KBM-7 (cell line): ENCODE data around the gene NEURL2.
A peak's percentile ranks its signal among the peaks of the same experiment; 100 is the strongest.

Experiments
- DNase-seq: peaks from one replicate; pipeline ENCODE4 v3.0.0-alpha.2; 2015
- in situ Hi-C: fragments of 300-500 bp; cut with MboI; formaldehyde crosslinking; loops from 2 replicates; pipeline ENCODE4 v1.14.3; 2020; ENCODE audit warnings: low sequenced_read_pairs, low pct_unique_long_range_greater_than_20kb, mixed read lengths

Gene NEURL2

DNA sequence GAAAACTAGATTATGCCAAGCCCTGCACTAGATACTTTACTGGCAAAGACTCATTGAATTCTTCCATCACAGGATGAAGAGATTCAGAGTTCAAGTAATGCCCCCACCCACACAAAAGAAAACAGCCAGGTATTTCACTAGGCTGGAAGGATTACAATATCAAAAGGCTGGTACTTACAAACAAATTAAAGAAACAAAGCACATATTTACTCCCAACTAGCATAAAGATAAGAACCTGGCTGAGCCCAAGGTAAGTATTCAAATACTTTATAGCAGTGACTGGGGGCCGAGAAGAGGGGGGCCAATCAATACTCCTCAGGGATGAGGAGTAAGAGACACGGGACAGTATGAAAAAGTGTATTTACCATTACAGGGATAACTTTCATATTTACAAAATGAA lies 37.5 kb downstream of the NEURL2 start:
- in situ Hi-C loops: no loop called here
- no peak for DNase-seq

DNA sequence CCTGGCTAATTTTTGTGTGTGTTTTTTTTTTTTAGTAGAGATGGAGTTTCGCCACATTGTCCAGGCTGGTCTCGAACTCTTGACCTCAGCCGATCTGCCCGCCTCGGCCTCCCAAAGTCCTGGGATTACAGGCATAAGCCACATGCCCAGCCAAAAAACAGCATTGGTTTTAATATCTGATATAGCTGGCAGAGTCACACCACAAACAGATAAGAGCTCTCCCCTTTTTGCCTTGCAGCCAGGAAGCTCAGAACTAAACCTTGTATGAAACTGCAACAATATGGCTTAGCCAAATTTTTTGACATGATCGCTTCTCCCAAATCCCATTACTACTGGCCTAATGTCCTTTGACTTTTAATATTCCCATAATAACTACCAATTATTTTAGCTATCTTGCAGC lies 38.7 kb downstream of the NEURL2 start:
- DNase-seq: no peak
- in situ Hi-C loops: no loop called here

DNA sequence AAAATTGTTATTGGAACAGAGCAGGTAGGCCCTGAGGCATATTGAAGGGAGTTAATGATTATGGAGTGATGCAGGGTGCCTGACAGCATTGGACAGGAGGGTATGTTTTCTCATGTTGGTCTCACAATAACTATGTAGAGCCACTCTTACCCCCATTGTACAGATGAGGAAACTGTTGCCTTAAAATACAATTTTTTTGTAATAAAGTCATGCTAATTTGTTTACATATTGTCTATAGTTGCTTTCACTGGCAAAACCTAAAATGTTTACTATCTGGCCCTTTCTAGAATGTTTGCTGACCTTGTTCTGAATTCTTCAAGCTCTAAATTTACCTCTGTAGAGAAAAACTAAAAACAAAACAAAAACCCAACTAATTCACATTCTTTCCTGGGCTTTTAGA lies 39.5 kb downstream of the NEURL2 start:
- in situ Hi-C loops: no loop called here
- DNase-seq: no peak

DNA sequence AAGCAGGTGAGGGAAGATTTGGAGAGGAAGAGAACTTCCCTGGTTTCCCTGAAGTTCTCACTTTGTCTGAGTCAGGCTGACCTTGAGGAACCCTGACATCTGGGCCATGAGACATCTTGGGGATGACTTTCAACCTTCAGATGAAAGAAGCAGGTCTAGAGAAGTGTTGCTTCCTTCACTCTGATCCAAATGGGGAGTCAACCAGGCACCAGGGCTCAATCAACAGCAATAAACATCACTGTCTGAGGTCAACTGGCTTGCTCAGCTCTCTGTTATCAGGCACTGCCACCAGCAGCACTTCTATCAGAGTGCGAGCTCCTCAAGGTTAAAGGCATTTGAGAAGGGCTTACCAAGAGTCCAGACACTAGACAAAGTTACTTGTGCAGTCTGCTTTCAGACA lies 40.1 kb downstream of the NEURL2 start:
- DNase-seq: no peak
- in situ Hi-C loops: no loop called here

DNA sequence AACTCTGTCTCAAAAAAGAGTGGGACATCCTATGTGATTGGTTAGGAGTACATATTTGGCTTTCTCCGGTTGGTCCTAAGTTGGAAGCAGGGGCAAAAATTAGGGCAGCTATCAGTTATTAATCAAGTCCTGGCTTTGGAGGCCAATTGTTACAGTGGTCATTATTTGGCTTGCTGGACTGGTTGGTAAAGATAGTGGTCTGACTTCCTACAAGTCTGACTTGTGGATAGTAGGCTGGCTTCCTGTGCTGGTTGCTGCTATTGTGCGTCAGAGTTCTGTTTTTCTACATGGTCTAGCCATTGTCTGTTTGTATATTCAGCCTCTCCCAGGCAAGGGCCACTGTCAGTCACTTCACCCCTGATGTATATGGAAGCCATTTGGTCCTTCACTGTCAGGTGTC lies 40.8 kb downstream of the NEURL2 start:
- in situ Hi-C loops: no loop called here
- DNase-seq: no peak

DNA sequence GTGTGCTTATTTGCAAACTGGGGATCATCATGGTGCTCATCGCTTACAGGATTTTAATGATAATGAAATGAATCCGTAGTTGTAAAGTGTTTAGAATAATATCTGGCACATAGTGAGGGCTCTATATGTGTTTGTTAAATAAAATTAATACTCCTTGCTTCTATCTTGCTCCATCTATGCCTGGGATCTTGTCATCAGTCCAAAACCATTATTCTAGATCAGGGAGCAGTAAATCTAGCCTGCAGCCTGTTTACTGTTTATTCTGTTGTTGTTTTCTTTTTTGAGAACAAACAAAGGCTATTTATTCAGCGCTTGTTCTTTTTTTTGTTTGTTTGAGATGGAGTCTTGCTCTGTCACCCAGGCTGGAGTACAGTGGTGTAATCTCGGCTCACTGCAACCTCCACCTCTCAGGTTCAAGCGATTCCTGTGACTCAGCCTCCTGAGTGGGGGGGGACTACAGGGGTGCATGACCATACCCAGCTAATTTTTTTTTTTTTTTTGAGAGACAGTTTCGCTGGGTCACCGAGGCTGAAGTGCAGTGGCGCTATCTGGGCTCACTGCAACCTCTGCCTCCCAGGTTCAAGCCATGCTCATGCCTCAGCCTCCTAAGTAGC lies 41.9 kb downstream of the NEURL2 start:
- in situ Hi-C loops: no loop called here
- no peak for DNase-seq

DNA sequence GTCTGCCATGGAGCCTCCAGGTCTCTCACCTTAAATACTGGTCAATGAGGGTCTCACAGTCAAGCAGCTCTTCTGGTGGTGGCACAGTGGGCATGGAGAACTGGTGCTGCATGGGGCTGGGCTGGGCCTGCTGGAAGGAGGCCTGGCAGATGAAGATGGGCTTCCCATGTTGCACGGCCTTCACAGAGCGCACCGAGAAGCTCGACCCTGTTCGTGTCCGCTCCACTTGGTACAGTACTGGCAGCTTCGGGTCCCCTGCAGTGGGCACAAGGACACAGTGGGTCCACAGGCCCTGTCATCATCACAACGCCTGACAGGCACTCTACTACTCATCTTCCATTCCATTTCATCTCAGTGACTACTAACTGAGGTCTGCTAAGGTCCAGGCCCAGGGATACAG lies 42.6 kb downstream of the NEURL2 start:
- in situ Hi-C loops: no loop called here
- no peak for DNase-seq

DNA sequence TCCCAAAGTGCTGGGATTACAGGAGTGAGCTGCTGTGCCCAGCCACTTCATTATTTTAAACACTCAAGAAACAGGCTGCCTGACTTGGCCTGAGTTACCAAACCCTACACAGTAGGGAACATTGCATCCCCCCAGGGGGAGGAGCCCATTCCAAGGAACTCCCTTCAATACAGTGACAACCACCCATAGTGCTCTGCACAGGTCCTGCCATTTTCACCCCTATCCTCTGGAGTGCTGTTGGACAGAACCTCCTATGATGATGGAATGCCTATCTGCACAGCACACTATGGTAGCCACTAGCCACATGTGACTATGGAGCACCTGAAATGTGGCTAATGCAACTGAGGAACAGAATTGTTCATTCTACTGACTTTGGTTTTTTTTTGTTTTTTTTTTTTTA lies 45.6 kb downstream of the NEURL2 start:
- DNase-seq: no peak
- in situ Hi-C loops: no loop called here

DNA sequence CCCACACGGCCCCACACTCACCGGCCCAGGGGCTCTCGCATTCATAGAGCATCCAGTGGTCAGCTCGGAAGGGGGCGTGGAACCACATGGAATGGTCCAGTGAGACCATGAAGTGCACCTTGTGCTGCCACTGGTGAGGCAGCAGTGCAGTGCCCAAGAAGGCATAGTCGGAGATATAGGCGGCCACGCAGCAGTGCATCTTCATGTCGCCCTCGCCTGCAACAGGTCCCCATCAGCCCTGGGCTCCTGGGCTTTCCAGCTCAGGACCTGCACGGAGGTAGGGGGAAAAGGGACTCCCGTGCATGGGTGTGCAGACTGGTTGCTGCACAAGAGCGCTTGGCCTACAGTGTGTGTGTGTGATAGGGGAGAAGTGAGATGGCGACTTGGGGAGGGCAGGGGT lies 47.5 kb downstream of the NEURL2 start:
- no peak for DNase-seq
- in situ Hi-C loops: no loop called here

DNA sequence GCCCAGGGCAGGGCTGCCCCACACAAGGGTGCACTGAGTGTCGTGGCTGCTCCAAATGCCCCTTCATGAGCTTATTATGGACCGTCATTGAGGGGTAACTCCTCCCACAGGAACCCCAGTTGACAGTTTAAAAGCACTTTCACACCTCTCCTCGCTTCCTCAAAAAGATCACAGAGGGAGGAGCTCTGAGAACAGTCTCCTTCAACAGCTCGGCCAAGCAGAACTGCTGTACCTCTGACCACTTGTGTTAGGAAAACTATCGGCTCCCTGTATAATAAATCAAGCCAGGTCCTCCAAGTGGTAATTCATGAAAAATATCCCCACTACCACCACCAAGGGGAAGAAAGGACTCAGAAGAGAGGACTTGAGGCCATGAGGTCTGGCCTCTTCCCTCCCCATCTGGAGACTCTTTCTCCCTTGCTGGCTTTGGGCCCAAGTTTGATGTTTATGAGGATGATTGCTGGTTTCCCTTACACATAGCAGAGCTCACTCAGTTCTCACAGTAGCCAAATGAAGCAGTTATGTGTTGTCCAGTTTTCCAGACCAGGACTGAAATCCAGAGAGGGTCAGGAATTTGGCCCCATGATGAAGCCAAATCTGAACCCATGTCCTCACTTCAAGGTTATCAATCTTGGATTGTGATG lies 48.7 kb downstream of the NEURL2 start:
- peak; percentile 66 for DNase-seq
- in situ Hi-C loops: no loop called here

DNA sequence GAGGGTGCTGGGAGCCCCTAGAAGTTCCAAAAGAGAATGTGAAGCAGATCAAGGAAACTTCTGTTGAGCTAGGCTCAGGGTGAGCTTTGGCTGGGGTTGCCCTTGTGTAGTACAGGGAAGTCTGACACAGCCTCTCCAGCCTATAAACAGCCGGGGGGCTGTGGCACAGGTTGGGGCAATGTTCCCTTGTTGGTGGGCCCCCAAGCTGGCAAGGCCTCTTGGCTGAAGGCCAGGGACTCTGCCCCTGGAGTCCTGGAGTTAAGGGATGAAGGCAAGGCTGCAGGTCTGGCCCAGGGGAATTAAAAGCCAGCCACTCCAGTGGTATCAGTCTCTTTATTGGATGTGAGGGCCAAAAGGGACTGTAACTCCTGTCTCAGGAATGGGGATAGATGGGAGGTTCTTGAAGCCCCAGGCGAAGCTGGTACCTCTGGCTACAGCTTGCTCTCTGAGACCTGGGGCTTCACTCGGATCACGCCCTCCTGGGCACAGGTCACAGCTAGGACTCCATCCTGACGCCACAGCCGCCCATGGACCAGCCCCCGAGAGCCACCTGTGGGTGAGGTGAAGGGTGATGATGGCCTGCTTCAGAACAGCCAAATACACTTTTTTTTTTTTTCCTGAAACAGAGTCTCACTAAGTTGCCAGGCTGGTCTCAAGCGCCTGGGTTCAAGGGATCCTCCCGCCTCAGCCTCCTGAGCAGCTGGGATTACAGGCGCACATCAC lies 49.4 kb downstream of the NEURL2 start:
- DNase-seq: no peak
- in situ Hi-C loops: no loop called here

DNA sequence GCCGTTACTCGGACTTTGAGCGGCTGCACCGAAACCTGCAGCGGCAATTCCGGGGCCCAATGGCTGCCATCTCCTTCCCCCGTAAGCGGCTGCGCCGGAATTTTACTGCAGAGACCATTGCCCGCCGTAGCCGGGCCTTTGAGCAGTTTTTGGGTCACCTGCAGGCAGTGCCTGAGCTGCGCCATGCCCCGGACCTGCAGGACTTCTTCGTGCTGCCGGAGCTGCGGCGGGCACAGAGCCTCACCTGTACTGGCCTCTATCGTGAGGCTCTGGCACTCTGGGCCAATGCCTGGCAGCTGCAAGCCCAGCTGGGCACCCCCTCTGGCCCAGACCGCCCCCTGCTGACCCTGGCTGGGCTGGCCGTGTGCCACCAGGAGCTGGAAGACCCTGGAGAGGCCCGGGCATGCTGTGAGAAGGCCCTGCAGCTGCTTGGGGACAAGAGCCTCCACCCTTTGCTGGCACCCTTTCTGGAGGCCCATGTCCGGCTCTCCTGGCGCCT lies 50.3 kb downstream of the NEURL2 start:
- in situ Hi-C loops: no loop called here
- DNase-seq: no peak
